ENCODE measurements around the gene NAA60.

DNA sequence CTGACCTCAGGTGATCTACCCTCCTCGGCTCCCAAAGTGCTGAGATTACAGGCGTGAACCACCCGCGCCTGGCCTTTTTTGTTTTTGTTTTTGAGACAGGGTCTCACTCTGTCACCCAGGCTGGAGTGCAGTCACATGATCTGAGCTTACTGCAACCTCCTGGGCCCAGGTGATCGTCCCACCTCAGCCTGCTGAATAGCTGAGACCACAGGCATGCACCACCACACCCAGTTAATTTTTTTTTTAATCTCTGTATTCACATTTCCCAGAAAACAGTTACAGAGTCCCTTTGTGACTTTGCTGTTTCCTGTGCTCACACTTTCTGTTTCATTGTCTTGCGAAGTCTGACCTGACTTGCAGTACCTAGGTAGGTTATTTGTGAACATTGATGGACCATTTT, 60.0 kb downstream of the NAA60 start:
- TF ChIP-seq, protein P1, sequence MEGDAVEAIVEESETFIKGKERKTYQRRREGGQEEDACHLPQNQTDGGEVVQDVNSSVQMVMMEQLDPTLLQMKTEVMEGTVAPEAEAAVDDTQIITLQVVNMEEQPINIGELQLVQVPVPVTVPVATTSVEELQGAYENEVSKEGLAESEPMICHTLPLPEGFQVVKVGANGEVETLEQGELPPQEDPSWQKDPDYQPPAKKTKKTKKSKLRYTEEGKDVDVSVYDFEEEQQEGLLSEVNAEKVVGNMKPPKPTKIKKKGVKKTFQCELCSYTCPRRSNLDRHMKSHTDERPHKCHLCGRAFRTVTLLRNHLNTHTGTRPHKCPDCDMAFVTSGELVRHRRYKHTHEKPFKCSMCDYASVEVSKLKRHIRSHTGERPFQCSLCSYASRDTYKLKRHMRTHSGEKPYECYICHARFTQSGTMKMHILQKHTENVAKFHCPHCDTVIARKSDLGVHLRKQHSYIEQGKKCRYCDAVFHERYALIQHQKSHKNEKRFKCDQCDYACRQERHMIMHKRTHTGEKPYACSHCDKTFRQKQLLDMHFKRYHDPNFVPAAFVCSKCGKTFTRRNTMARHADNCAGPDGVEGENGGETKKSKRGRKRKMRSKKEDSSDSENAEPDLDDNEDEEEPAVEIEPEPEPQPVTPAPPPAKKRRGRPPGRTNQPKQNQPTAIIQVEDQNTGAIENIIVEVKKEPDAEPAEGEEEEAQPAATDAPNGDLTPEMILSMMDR (IDR thresholded peaks at IDR 0.05 in 8 of 11, conservative IDR thresholded peaks at IDR 0.05 in 3 of 11): no peak
- TF ChIP-seq POLR2A (IDR thresholded peaks at IDR 0.05): no peak
- no peak for TF ChIP-seq POLR2AphosphoS5 (IDR thresholded peaks at IDR 0.05)
